Mucosa of rectum (tissue), 2 donors: ENCODE results near the gene PTPRZ1.

Experiments
- H3K27ac ChIP-seq, 2 donors: one replicate each; pipeline ENCODE4 v1.7.0; 2013; ENCODE audit warnings: inconsistent platforms in 2 of 2, low read depth in 2 of 2, low read length in 2 of 2
- H3K27me3 ChIP-seq, 2 donors: one replicate each; pipeline ENCODE4 v1.7.0; 2013; ENCODE audit warnings: low read length in 2 of 2; ENCODE audit not compliant: control insufficient read depth in 2 of 2, insufficient read depth in 2 of 2
- H3K36me3 ChIP-seq, 2 donors: one replicate each; pipeline ENCODE4 v1.7.0; 2013; ENCODE audit warnings: low read length in 2 of 2; ENCODE audit not compliant: control insufficient read depth in 2 of 2, insufficient read depth in 2 of 2
- H3K4me1 ChIP-seq, 2 donors: one replicate each; pipeline ENCODE4 v1.7.0; 2013; ENCODE audit warnings: low read length in 2 of 2, mild to moderate bottlenecking in 1 of 2; ENCODE audit not compliant: control insufficient read depth in 2 of 2, insufficient read depth in 2 of 2
- H3K4me3 ChIP-seq, 2 donors: one replicate each; pipeline ENCODE4 v1.7.0; 2013; ENCODE audit warnings: low read length in 2 of 2
- H3K9ac ChIP-seq, 2 donors: one replicate each; pipeline ENCODE4 v1.7.0; 2013; ENCODE audit warnings: low read length in 2 of 2, low read depth in 1 of 2, mild to moderate bottlenecking in 1 of 2
- H3K9me3 ChIP-seq, 2 donors: one replicate each; pipeline ENCODE4 v1.7.0; 2013; ENCODE audit warnings: low read length in 2 of 2; ENCODE audit not compliant: control insufficient read depth in 2 of 2
- donor health status: healthy.
- donor health status: Normal muscosa, but diverticular disease.

Gene PTPRZ1

DNA sequence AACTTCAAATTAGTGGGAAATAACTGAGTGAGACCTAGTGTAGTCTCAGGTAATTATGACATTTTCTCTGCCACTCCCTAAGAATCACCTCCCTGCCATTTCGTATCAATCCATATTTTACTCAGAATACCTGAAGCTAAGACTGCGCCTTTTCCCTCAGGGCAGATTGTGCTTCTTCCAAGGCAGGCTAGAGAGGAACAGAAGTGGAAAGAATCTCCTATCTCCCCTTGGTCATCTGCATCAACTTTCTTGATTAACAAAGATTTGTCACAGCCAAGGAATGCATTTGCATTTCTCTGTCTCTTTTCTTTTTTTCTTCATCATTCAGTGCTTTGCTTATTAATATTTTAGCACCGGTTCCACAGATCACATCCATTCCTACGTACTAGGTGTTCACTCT, 119.1 kb downstream of the PTPRZ1 start:
- Histone ChIP-seq H3K27ac (no peak overlapping the region), H3K9ac (no peak overlapping the region), H3K36me3 (no peaks in the 10 kb centered on the region), H3K4me1 (no peaks in the 10 kb centered on the region), H3K9me3 (no peaks in the 10 kb centered on the region), H3K4me3 (no peak overlapping the region), H3K27me3 (no peaks in the 10 kb centered on the region)

GRCh38 chr7:121994625-121995410, 121.9 kb downstream of the PTPRZ1 start:
- Histone ChIP-seq H3K27ac (no peak overlapping the region), H3K4me3 (no peak overlapping the region), H3K36me3 (no peaks in the 10 kb centered on the region), H3K9ac (no peak overlapping the region), H3K4me1 (no peaks in the 10 kb centered on the region), H3K27me3 (no peaks in the 10 kb centered on the region), H3K9me3 (no peaks in the 10 kb centered on the region)

GRCh38 chr7:122006687-122007086, 133.7 kb downstream of the PTPRZ1 start:
- no peaks in the 10 kb centered on the region for H3K27me3 ChIP-seq
- H3K4me1 ChIP-seq = no peaks in the 10 kb centered on the region
- H3K27ac ChIP-seq = no peak overlapping the region
- no peaks in the 10 kb centered on the region for H3K9me3 ChIP-seq
- H3K36me3 ChIP-seq = no peaks in the 10 kb centered on the region
- no peak overlapping the region for H3K9ac ChIP-seq
- H3K4me3 ChIP-seq = no peak overlapping the region

GRCh38 chr7:122010116-122010515, 137.2 kb downstream of the PTPRZ1 start:
- Histone ChIP-seq H3K4me3 (no peak overlapping the region), H3K9me3 (no peaks in the 10 kb centered on the region), H3K27me3 (no peaks in the 10 kb centered on the region), H3K27ac (no peak overlapping the region), H3K36me3 (no peaks in the 10 kb centered on the region), H3K9ac (no peak overlapping the region), H3K4me1 (no peaks in the 10 kb centered on the region)

DNA sequence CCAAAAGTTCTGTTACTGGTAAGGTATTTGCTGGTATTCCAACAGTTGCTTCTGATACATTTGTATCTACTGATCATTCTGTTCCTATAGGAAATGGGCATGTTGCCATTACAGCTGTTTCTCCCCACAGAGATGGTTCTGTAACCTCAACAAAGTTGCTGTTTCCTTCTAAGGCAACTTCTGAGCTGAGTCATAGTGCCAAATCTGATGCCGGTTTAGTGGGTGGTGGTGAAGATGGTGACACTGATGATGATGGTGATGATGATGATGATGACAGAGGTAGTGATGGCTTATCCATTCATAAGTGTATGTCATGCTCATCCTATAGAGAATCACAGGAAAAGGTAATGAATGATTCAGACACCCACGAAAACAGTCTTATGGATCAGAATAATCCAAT, 140.1 kb downstream of the PTPRZ1 start:
- Histone ChIP-seq H3K36me3 (no peaks in the 10 kb centered on the region), H3K4me3 (no peak overlapping the region), H3K9me3 (no peaks in the 10 kb centered on the region), H3K27ac (no peak overlapping the region), H3K27me3 (no peaks in the 10 kb centered on the region), H3K4me1 (no peaks in the 10 kb centered on the region), H3K9ac (no peak overlapping the region)

GRCh38 chr7:122013630-122014029, 140.7 kb downstream of the PTPRZ1 start:
- Histone ChIP-seq H3K27me3 (no peaks in the 10 kb centered on the region), H3K9ac (no peak overlapping the region), H3K4me1 (no peaks in the 10 kb centered on the region), H3K9me3 (no peaks in the 10 kb centered on the region), H3K36me3 (no peaks in the 10 kb centered on the region), H3K4me3 (no peak overlapping the region), H3K27ac (no peak overlapping the region)

DNA sequence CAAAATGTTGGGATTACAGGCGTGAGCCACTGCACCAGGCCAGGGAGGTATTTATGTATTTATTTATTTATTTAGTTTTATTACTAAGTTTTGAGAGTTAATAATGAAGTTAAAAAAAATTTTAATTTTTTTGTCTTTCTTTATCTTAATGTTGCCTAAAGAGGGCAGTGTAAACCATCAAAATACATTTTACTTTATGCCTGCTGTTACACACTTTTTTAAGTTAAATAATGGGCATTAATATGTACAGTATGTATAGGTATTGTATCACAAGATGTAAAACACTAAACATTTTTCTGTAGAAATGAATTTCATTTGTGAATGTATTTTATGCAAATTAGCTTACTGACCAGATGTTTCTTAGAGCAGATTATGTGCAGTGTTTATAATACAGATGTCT, 141.7 kb downstream of the PTPRZ1 start:
- no peak overlapping the region for H3K27ac ChIP-seq

GRCh38 chr7:122018032-122018431, 145.1 kb downstream of the PTPRZ1 start:
- Histone ChIP-seq H3K4me3 (no peak overlapping the region), H3K27me3 (no peaks in the 10 kb centered on the region), H3K27ac (no peak overlapping the region), H3K9me3 (no peaks in the 10 kb centered on the region), H3K4me1 (no peaks in the 10 kb centered on the region), H3K9ac (no peak overlapping the region), H3K36me3 (no peaks in the 10 kb centered on the region)

More for the DNA sequence above, 141.7 kb downstream of the PTPRZ1 start:
- Histone ChIP-seq H3K9ac (no peak overlapping the region), H3K4me3 (no peak overlapping the region), H3K9me3 (no peaks in the 10 kb centered on the region), H3K36me3 (no peaks in the 10 kb centered on the region), H3K27me3 (no peaks in the 10 kb centered on the region), H3K4me1 (no peaks in the 10 kb centered on the region)

DNA sequence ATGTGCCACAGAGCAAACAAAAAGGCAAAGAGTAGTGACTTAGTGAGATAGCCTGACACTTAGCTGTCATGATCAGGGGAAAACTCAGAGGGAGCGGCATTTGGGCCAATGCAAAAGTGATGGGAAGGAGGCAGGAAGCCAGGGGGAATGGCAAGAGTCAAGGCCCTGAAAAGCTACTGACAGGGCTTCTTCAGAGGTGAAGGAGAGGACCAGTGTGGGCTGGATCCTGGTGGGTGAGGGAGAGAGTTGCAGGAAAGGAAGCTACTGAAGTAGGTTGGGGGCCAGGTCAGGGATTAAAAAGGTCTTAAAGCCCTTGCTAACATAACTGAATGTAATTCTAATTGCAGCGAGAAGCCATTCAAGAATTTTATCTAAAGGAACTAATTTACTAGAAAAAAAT, 154.1 kb downstream of the PTPRZ1 start:
- Histone ChIP-seq H3K27me3 (no peaks in the 10 kb centered on the region), H3K4me1 (no peaks in the 10 kb centered on the region), H3K27ac (no peak overlapping the region), H3K9ac (no peak overlapping the region), H3K4me3 (no peak overlapping the region), H3K9me3 (no peaks in the 10 kb centered on the region), H3K36me3 (no peaks in the 10 kb centered on the region)

DNA sequence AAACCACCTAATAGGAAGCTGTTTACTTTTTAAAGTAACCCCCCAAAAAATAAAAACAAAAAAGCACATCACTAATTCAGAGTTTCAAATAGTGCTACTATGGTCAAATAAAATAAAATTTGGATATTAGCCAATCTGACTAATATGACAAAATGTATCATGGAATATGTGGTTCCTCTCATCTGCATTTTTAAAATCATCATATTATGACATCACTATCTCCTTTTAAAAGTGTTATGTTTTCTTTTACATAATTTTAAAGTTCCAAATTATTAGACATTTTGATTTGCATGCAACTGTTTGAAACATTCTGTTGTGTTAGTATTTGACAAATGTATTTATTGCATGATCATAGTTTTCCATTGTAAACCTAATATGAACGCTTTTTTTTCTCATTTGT, 160.7 kb downstream of the PTPRZ1 start:
- H3K9ac ChIP-seq = no peak overlapping the region
- H3K4me1 ChIP-seq = no peaks in the 10 kb centered on the region
- H3K4me3 ChIP-seq = no peak overlapping the region
- no peaks in the 10 kb centered on the region for H3K27me3 ChIP-seq
- no peaks in the 10 kb centered on the region for H3K9me3 ChIP-seq
- no peak overlapping the region for H3K27ac ChIP-seq
- H3K36me3 ChIP-seq = no peaks in the 10 kb centered on the region
